ENCODE measurements around the gene ANKIB1.

Gene ANKIB1

DNA sequence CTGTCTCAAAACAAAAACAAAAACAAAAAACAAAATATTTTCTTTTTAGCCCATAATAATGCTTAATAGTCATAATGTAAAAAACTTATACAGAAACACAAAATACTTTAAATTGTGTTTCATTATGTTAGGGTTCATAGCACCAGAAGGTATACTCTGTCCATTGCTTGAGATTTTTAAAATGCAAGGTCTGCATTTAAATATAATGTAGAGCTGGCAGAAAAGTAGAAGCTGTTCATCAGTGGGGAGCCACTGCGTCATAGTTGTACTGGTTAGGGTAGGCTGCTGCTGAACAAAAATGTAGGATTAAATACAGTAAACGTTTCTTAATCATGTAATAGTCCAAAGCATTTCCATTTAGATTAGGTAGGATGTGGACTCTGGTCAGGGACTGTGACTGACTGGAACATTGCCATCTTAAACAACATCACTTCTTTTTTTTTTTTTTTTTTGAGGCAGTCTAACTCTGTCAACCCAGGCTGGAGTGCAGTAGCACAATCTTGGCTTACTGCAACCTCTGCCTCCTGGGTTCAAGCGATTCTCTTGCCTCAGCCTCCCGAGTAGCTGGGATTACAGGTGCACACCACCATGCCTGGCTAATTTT is 85.2 kb downstream of the ANKIB1 start:
- Histone ChIP-seq H3K4me3 (ENCODE audit: low read depth in 1 of 2, low read length in 2 of 2) (no peak overlapping the region), H3K4me2 (ENCODE audit: insufficient read depth, low read length) (no peak overlapping the region), H3K79me2 (ENCODE audit: insufficient read depth, low read length) (no peaks in the 10 kb centered on the region), H2AFZ (ENCODE audit: low read depth, low read length) (no peak overlapping the region), H3K9me3 (ENCODE audit: insufficient read depth, low read length, severe bottlenecking) (peaks cover 14% of the 10 kb centered on the region), H3K36me3 (ENCODE audit: insufficient read depth, low read length) (peaks cover 44% of the 10 kb centered on the region; the same call in 1 of the 2 replicates), H3K4me1 (ENCODE audit: insufficient read depth, low read length) (no peaks in the 10 kb centered on the region), H3K9ac (ENCODE audit: low read depth, low read length) (no peak overlapping the region), H3K27ac (ENCODE audit: low read length) (no peak overlapping the region), H4K20me1 (ENCODE audit: insufficient read depth, low read length) (no peaks in the 10 kb centered on the region), H3K27me3 (ENCODE audit: insufficient read depth, low read length, poor library complexity) (no peaks in the 10 kb centered on the region)
- TF ChIP-seq EZH2 (IDR thresholded peaks at IDR 0.05; ENCODE audit: borderline replicate concordance, low read depth, low read length, severe bottlenecking): no peak
- TF ChIP-seq, protein P1, sequence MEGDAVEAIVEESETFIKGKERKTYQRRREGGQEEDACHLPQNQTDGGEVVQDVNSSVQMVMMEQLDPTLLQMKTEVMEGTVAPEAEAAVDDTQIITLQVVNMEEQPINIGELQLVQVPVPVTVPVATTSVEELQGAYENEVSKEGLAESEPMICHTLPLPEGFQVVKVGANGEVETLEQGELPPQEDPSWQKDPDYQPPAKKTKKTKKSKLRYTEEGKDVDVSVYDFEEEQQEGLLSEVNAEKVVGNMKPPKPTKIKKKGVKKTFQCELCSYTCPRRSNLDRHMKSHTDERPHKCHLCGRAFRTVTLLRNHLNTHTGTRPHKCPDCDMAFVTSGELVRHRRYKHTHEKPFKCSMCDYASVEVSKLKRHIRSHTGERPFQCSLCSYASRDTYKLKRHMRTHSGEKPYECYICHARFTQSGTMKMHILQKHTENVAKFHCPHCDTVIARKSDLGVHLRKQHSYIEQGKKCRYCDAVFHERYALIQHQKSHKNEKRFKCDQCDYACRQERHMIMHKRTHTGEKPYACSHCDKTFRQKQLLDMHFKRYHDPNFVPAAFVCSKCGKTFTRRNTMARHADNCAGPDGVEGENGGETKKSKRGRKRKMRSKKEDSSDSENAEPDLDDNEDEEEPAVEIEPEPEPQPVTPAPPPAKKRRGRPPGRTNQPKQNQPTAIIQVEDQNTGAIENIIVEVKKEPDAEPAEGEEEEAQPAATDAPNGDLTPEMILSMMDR (IDR thresholded peaks at IDR 0.05; ENCODE audit: borderline replicate concordance, extremely low read depth, low read length, poor library complexity, severe bottlenecking): no peak
- DNase-seq (no peak), ATAC-seq (ENCODE audit: insufficient read depth, low read depth) (no peak)

- peaks cover 44% of the 10 kb centered on the region; the same call in 1 of the 2 replicates for H3K36me3 ChIP-seq (ENCODE audit: insufficient read depth, low read length)
- H3K4me2 ChIP-seq (ENCODE audit: insufficient read depth, low read length): no peak overlapping the region
- TF ChIP-seq, protein P1 (IDR thresholded peaks at IDR 0.05; ENCODE audit: borderline replicate concordance, extremely low read depth, low read length, poor library complexity, severe bottlenecking): no peak
- TF ChIP-seq EZH2 (IDR thresholded peaks at IDR 0.05; ENCODE audit: borderline replicate concordance, low read depth, low read length, severe bottlenecking): no peak
These were observed 85.7 kb downstream of the ANKIB1 start for GRCh38 chr7:92331508-92331907.

GRCh38 chr7:92332782-92333181 is 87.0 kb downstream of the ANKIB1 start:
- no peaks in the 10 kb centered on the region for H4K20me1 ChIP-seq (ENCODE audit: insufficient read depth, low read length)
- peaks cover 35% of the 10 kb centered on the region; the same call in 1 of the 2 replicates for H3K36me3 ChIP-seq (ENCODE audit: insufficient read depth, low read length)
- no peaks in the 10 kb centered on the region for H3K4me1 ChIP-seq (ENCODE audit: insufficient read depth, low read length)
- H2AFZ ChIP-seq (ENCODE audit: low read depth, low read length): no peak overlapping the region
- no peaks in the 10 kb centered on the region for H3K27me3 ChIP-seq (ENCODE audit: insufficient read depth, low read length, poor library complexity)
- H3K4me3 ChIP-seq (ENCODE audit: low read depth in 1 of 2, low read length in 2 of 2): no peak overlapping the region
- DNase-seq (no peak), ATAC-seq (ENCODE audit: insufficient read depth, low read depth) (no peak)
- H3K9me3 ChIP-seq (ENCODE audit: insufficient read depth, low read length, severe bottlenecking): peaks cover 14% of the 10 kb centered on the region
- TF ChIP-seq EZH2 (IDR thresholded peaks at IDR 0.05; ENCODE audit: borderline replicate concordance, low read depth, low read length, severe bottlenecking): no peak
- TF ChIP-seq, protein P1 (IDR thresholded peaks at IDR 0.05; ENCODE audit: borderline replicate concordance, extremely low read depth, low read length, poor library complexity, severe bottlenecking): no peak
- no peaks in the 10 kb centered on the region for H3K79me2 ChIP-seq (ENCODE audit: insufficient read depth, low read length)
- no peak overlapping the region for H3K4me2 ChIP-seq (ENCODE audit: insufficient read depth, low read length)
- no peak overlapping the region for H3K9ac ChIP-seq (ENCODE audit: low read depth, low read length)
- H3K27ac ChIP-seq (ENCODE audit: low read length): no peak overlapping the region

More at GRCh38 chr7:92331508-92331907, 85.7 kb downstream of the ANKIB1 start:
- Histone ChIP-seq H4K20me1 (ENCODE audit: insufficient read depth, low read length) (no peaks in the 10 kb centered on the region), H3K27me3 (ENCODE audit: insufficient read depth, low read length, poor library complexity) (no peaks in the 10 kb centered on the region), H3K4me1 (ENCODE audit: insufficient read depth, low read length) (no peaks in the 10 kb centered on the region), H3K79me2 (ENCODE audit: insufficient read depth, low read length) (no peaks in the 10 kb centered on the region), H2AFZ (ENCODE audit: low read depth, low read length) (no peak overlapping the region), H3K9me3 (ENCODE audit: insufficient read depth, low read length, severe bottlenecking) (peaks cover 14% of the 10 kb centered on the region), H3K27ac (ENCODE audit: low read length) (no peak overlapping the region), H3K4me3 (ENCODE audit: low read depth in 1 of 2, low read length in 2 of 2) (no peak overlapping the region), H3K9ac (ENCODE audit: low read depth, low read length) (no peak overlapping the region)
- DNase-seq (no peak), ATAC-seq (ENCODE audit: insufficient read depth, low read depth) (no peak)
